OCI-LY3 (cell line): ENCODE measurements around the gene DPP6.

Experiments
- H2AFZ ChIP-seq: fragments of 200-600, 300-600 bp; shearing (Covaris generic); 2 replicates; pipeline ENCODE4 v1.6.0; 2014; ENCODE audit warnings: antibody characterized with exemption, low read depth, low read length
- H3K27ac ChIP-seq: fragments of 200-600, 300-600 bp; sonication (generic); 2 replicates; pipeline ENCODE4 v1.5.1; 2014; ENCODE audit warnings: mild to moderate bottlenecking, low read length, moderate library complexity, mixed read lengths
- H3K27me3 ChIP-seq: fragments of 200-600, 300-600 bp; sonication (generic); 2 replicates; pipeline ENCODE4 v1.6.1; 2014; ENCODE audit warnings: low read depth, low read length, mixed read lengths
- H3K36me3 ChIP-seq: fragments of 200-600, 300-600 bp; sonication (generic); replicated peaks from 2 replicates; pipeline ENCODE3; 2014; ENCODE audit warnings: low read depth, low read length, mixed read lengths
- H3K4me1 ChIP-seq: fragments of 300-600, 200-600 bp; sonication (generic); 2 replicates; pipeline ENCODE4 v1.6.1; 2014; ENCODE audit warnings: low read length, mixed read lengths
- H3K4me2 ChIP-seq: fragments of 200-600, 300-600 bp; sonication (generic); 2 replicates; pipeline ENCODE4 v1.6.1; 2014; ENCODE audit warnings: low read length, mixed read lengths
- H3K4me3 ChIP-seq: fragments of 300-600, 200-600 bp; sonication (generic); 2 replicates; pipeline ENCODE4 v1.5.1; 2014; ENCODE audit warnings: antibody characterized with exemption, mild to moderate bottlenecking, low read length, moderate library complexity
- H3K79me2 ChIP-seq: fragments of 300-600, 200-600 bp; shearing (Covaris generic); 2 replicates; pipeline ENCODE4 v1.6.1; 2014; ENCODE audit warnings: mild to moderate bottlenecking, low read length, mixed read lengths
- H3K9ac ChIP-seq: fragments of 300-600, 200-600 bp; shearing (Covaris generic); 2 replicates; pipeline ENCODE4 v1.6.0; 2014; ENCODE audit warnings: mild to moderate bottlenecking, low read length, moderate library complexity
- H3K9me3 ChIP-seq: fragments of 200-600, 300-600 bp; shearing (Covaris generic); 2 replicates; pipeline ENCODE4 v1.6.1; 2014; ENCODE audit warnings: low read length, mixed read lengths; ENCODE audit not compliant: insufficient read depth
- H4K20me1 ChIP-seq: fragments of 200-600, 300-600 bp; sonication (generic); 2 replicates; pipeline ENCODE4 v1.6.1; 2016; ENCODE audit warnings: low read length, mixed read lengths; ENCODE audit not compliant: insufficient read depth
- CTCF ChIP-seq: fragments of 200-600, 300-600 bp; sonication (generic); IDR thresholded peaks from 2 replicates; pipeline ENCODE4 v1.5.1; 2014; ENCODE audit warnings: antibody characterized with exemption, low read length, low read depth
- EZH2phosphoT487 ChIP-seq: fragments of 200-600 bp; shearing (Covaris generic); IDR thresholded peaks from 2 replicates; pipeline ENCODE4 v1.6.1; 2018; ENCODE audit warnings: antibody characterized with exemption, mixed run types, low read depth

Gene DPP6

GRCh38 chr7:154741131-154741530, 688.9 kb downstream of the DPP6 start:
- no peak overlapping the region for H3K4me3 ChIP-seq
- no peaks in the 10 kb centered on the region for H3K79me2 ChIP-seq
- TF ChIP-seq CTCF = no peak
- no peak for TF ChIP-seq EZH2phosphoT487
- H2AFZ ChIP-seq = no peak overlapping the region
- H3K4me1 ChIP-seq = no peaks in the 10 kb centered on the region
- no peak overlapping the region for H3K4me2 ChIP-seq
- no peaks in the 10 kb centered on the region for H3K36me3 ChIP-seq
- no peaks in the 10 kb centered on the region for H4K20me1 ChIP-seq
- H3K27me3 ChIP-seq = peaks cover 15% of the 10 kb centered on the region
- no peaks in the 10 kb centered on the region for H3K9me3 ChIP-seq
- no peak overlapping the region for H3K9ac ChIP-seq
- no peak overlapping the region for H3K27ac ChIP-seq

- no peak overlapping the region for H3K4me3 ChIP-seq
- H3K9me3 ChIP-seq = no peaks in the 10 kb centered on the region
- H4K20me1 ChIP-seq = no peaks in the 10 kb centered on the region
- H3K27ac ChIP-seq = no peak overlapping the region
- no peak overlapping the region for H3K4me2 ChIP-seq
- H3K9ac ChIP-seq = no peak overlapping the region
- peaks cover 25% of the 10 kb centered on the region for H3K27me3 ChIP-seq
- H3K4me1 ChIP-seq = no peaks in the 10 kb centered on the region
- H2AFZ ChIP-seq = no peak overlapping the region
- no peaks in the 10 kb centered on the region for H3K36me3 ChIP-seq
- TF ChIP-seq EZH2phosphoT487 (no peak), CTCF (no peak)
- no peaks in the 10 kb centered on the region for H3K79me2 ChIP-seq
Observed at GRCh38 chr7:154743206-154743605, 691.0 kb downstream of the DPP6 start.

GRCh38 chr7:154744256-154744860, 692.2 kb downstream of the DPP6 start:
- Histone ChIP-seq H3K27ac (no peak overlapping the region), H3K4me1 (no peaks in the 10 kb centered on the region), H3K9ac (no peak overlapping the region), H3K4me2 (no peak overlapping the region), H3K36me3 (no peaks in the 10 kb centered on the region), H2AFZ (no peak overlapping the region), H3K4me3 (no peak overlapping the region), H3K79me2 (no peaks in the 10 kb centered on the region), H3K9me3 (no peaks in the 10 kb centered on the region), H4K20me1 (no peaks in the 10 kb centered on the region), H3K27me3 (peaks cover 25% of the 10 kb centered on the region)
- TF ChIP-seq CTCF (peak; percentile 92), EZH2phosphoT487 (no peak)

- TF ChIP-seq CTCF (no peak), EZH2phosphoT487 (no peak)
- Histone ChIP-seq H4K20me1 (no peaks in the 10 kb centered on the region), H3K4me1 (no peaks in the 10 kb centered on the region), H3K27ac (no peak overlapping the region), H2AFZ (no peak overlapping the region), H3K4me2 (no peak overlapping the region), H3K36me3 (no peaks in the 10 kb centered on the region), H3K79me2 (no peaks in the 10 kb centered on the region), H3K9me3 (no peaks in the 10 kb centered on the region), H3K9ac (no peak overlapping the region), H3K27me3 (peaks cover 25% of the 10 kb centered on the region), H3K4me3 (no peak overlapping the region)
Observed at GRCh38 chr7:154744861-154745258, 692.7 kb downstream of the DPP6 start.
